BE2C (cell line): ENCODE measurements around the gene RPL41.
"Not testable (repeated sequence)": the region's sequence is repeated elsewhere in the genome, so short reads cannot be mapped to it uniquely, and the experiment has no call there.

Experiments
- DNase-seq: peaks from one replicate; pipeline ENCODE4 v3.0.0-alpha.2; 2020
- H3K27me3 ChIP-seq: fragments of 250-450 bp; sonication (Bioruptor Pico); 2 replicates; pipeline ENCODE4 v1.5.1; 2020; ENCODE audit warnings: mild to moderate bottlenecking
- H3K36me3 ChIP-seq: fragments of 250-450 bp; sonication (Bioruptor Pico); 2 replicates; pipeline ENCODE4 v1.5.1; 2020; ENCODE audit warnings: mild to moderate bottlenecking
- H3K4me1 ChIP-seq: fragments of 250-450 bp; sonication (Bioruptor Pico); 2 replicates; pipeline ENCODE4 v1.5.1; 2020
- H3K4me3 ChIP-seq: 2 replicates; pipeline ENCODE4 v1.5.1; 2011; ENCODE audit warnings: low read depth, low read length
- H3K9me3 ChIP-seq: fragments of 250-450 bp; sonication (Bioruptor Pico); 2 replicates; pipeline ENCODE4 v1.5.1; 2020
- CTCF ChIP-seq: IDR thresholded peaks from 2 replicates; pipeline ENCODE4 v1.5.1; 2012; ENCODE audit warnings: mild to moderate bottlenecking, low read depth, low read length

Gene RPL41

GRCh38 chr12:56154818-56155217 is 38.4 kb downstream of the RPL41 start:
- Histone ChIP-seq H3K9me3 (no peaks in the 10 kb centered on the region), H3K4me3 (no peak overlapping the region), H3K4me1 (peaks cover 8% of the 10 kb centered on the region), H3K27me3 (no peaks in the 10 kb centered on the region), H3K36me3 (peaks cover 17% of the 10 kb centered on the region)
- TF ChIP-seq CTCF = no peak
- no peak for DNase-seq

- H3K9me3 ChIP-seq = no peaks in the 10 kb centered on the region
- no peak for TF ChIP-seq CTCF
- H3K4me3 ChIP-seq = no peak overlapping the region
- no peaks in the 10 kb centered on the region for H3K27me3 ChIP-seq
- H3K36me3 ChIP-seq = peaks cover 22% of the 10 kb centered on the region
- DNase-seq = no peak
- peaks cover 8% of the 10 kb centered on the region for H3K4me1 ChIP-seq
These were observed 38.9 kb downstream of the RPL41 start for GRCh38 chr12:56155256-56155845.

GRCh38 chr12:56156464-56157200 is 40.2 kb downstream of the RPL41 start:
- H3K36me3 ChIP-seq = peaks cover 35% of the 10 kb centered on the region
- H3K27me3 ChIP-seq, DNase-seq, H3K9me3 ChIP-seq, H3K4me1 ChIP-seq: not testable (repeated sequence)
- peak overlapping the region; percentile 92 for H3K4me3 ChIP-seq

GRCh38 chr12:56157201-56158028 is 41.0 kb downstream of the RPL41 start:
- Histone ChIP-seq H3K4me3 (peak overlapping the region; percentile 92), H3K27me3 (no peaks in the 10 kb centered on the region), H3K36me3 (peaks cover 40% of the 10 kb centered on the region), H3K4me1 (peaks cover 3% of the 10 kb centered on the region), H3K9me3 (no peaks in the 10 kb centered on the region)
- DNase-seq = peak; percentile 79
- TF ChIP-seq CTCF = peak; percentile 62

GRCh38 chr12:56158029-56158925 is 41.8 kb downstream of the RPL41 start, which contains the start of gene MYL6:
TSS of gene MYL6 (plus strand) at chr12:56158359. CDS start at chr12:56158402, 43 bp downstream.
- Histone ChIP-seq H3K4me1 (no peaks in the 10 kb centered on the region; the same call in 1 of the 2 replicates), H3K9me3 (no peaks in the 10 kb centered on the region), H3K36me3 (peaks cover 44% of the 10 kb centered on the region), H3K27me3 (no peaks in the 10 kb centered on the region), H3K4me3 (peak within 1 kb of the TSS; percentile 92)
- DNase-seq = peak; percentile 96
- no peak for TF ChIP-seq CTCF
